Suppressor macrophage treated with lipopolysaccharide for 1 hour (primary cell): ENCODE data around the gene SPSB3.

ENCODE experiments used
- DNase-seq, 3 donors: peaks; one replicate each; pipeline ENCODE4 v3.0.0-alpha.2; 2020 to 2022

Gene SPSB3

GRCh38 chr16:1773703-1774447 is 8.5 kb downstream of the SPSB3 start:
- peak; percentile 35 to 60 (median 53) for DNase-seq

- peak; percentile 88 to 95 (median 93) for DNase-seq
Measured at GRCh38 chr16:1772908-1773702, 9.3 kb downstream of the SPSB3 start, which contains the start of gene MRPS34. Gene MRPS34 (minus strand): TSS chr16:1773134. CDS start chr16:1773119, 15 bp downstream.

DNA sequence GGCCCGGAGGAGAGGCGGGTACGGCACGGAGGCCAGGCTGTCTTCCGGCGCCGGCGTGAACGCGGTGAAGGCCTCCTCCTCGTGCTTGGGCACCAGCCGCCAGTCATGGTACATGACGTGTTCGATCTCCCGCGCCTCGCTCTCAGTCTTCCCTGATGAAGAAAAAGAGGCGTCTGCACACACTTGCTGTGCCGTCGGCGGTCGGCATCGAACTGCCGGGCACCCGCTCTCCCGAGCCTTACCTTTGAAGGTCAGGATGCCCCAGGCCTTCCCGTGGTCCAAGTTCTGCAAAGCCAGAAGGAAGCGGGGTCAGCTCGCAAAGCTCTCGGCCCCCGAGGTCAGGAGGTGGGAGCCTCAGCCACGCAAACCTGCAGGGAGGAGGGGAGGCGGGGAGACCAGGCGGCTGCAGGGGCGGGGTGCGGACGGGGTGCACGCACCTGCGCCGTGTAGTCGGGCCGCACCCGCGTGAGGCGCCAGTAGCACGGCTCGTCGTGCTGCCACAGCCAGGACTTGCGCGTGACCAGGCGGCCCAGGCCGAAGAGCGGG is 9.9 kb downstream of the SPSB3 start, which contains the start of gene EME2:
EME2 (plus strand) TSS at position 449 of the 546 bp plus-strand sequence. CDS start 418 bp downstream, outside the sequence.
- DNase-seq: peak in 2 of 3 donors; percentile 36 to 46

DNA sequence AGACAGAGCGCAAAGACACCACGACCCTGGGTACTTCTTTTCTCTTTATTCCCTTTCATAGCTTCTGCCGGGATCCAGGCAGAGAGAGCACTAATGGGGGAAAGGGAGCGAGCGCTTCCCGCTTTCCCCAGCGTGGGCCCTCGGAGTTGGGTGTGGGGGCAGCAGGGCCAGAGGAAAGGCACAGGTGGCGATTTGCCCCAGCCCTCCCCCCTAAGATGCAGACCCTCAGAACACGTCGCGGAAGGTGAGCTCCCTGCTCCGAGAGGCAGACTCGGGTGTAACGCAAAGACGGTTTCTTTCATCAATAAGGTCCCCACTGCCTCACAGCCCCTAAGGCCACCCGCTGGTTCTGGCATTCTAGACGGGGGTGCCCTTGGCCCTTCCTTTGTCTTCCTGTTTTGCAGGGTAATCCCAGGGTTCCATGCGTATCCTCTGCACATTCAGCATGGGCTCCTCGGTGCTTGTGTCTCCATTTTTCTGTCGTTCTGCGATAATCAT is 10.5 kb downstream of the SPSB3 start:
- peak in 1 of 3 donors; percentile 21 for DNase-seq

- peak; percentile 71 to 91 (median 81) for DNase-seq
Measured at GRCh38 chr16:1771188-1771863, 11.0 kb downstream of the SPSB3 start, which contains the start of gene NME3. Gene NME3 (minus strand): TSS chr16:1771543. CDS start chr16:1771534, 9 bp downstream.

- peak; percentile 38 to 76 (median 46) for DNase-seq
Measured at GRCh38 chr16:1770328-1771187, 11.8 kb downstream of the SPSB3 start.

DNA sequence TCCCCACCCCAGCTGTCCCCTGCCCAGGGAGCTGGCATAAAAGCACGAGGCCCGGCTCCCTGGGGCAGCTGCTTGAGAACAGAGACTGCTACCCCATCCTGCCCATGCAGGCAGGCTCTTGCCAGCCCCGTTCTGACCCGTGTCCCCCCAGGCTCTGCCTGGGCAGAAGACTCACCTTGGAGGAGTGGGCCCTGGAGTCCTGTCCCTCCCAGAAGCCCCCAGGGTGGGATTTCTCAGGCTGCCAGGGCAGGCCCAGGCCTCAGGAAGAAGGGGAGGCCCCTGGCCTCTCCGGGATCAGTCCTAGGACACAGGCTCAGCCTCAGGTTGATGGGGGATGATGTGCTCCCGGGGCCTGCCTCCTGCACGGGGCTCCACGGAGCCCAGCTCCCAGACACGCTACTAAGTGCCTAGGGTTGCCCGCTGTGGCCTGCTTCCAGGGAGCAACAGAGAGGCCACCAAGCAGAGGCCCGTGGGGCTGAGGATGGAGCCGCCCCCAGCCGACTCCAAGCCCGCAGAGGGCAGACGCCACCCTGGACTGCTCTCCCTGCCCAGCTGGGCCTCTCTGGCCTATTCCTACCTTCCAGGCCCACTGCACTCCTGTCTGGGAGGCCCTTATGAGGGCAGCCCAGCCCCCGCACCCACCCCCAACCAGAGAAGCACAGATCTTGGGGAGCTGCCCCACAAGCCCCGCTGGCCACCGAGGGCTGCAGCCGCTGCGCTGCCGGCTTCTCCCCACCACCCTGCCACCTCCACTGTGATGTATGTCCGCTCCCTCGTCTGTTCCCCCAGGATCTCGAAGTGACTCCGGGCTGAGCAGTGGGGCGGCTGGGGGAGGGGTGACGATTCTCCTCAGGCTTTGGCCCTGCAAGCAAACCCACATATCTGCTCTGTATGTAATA is 12.7 kb downstream of the SPSB3 start:
- DNase-seq: no peak

GRCh38 chr16:1768767-1769401 is 13.5 kb downstream of the SPSB3 start:
- DNase-seq: no peak

DNA sequence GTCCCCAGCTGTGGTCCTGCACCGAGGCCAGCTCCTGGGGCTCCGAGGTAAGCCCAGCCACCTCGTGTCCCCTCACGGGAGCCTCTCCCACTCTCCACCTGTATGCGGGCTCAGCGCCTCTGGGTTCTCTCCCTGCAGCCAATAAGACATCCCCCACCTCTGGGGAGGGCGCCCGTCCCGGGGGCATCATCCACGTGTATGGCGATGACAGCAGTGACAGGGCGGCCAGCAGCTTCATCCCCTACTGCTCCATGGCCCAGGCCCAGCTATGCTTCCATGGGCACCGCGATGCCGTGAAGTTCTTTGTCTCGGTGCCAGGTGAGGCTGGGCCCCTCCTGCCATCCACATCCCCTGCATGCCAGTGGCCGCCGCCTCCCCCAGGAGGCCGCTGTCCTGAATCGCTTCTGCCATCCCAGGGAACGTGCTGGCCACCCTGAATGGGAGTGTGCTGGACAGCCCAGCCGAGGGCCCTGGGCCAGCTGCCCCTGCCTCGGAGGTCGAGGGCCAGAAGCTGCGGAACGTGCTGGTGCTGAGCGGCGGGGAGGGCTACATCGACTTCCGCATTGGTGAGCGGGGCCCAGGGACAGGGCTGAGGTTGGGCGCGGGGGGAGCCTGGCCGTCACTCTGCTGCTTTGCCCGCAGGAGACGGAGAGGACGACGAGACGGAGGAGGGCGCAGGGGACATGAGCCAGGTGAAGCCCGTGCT is 14.2 kb downstream of the SPSB3 start:
- no peak for DNase-seq

DNA sequence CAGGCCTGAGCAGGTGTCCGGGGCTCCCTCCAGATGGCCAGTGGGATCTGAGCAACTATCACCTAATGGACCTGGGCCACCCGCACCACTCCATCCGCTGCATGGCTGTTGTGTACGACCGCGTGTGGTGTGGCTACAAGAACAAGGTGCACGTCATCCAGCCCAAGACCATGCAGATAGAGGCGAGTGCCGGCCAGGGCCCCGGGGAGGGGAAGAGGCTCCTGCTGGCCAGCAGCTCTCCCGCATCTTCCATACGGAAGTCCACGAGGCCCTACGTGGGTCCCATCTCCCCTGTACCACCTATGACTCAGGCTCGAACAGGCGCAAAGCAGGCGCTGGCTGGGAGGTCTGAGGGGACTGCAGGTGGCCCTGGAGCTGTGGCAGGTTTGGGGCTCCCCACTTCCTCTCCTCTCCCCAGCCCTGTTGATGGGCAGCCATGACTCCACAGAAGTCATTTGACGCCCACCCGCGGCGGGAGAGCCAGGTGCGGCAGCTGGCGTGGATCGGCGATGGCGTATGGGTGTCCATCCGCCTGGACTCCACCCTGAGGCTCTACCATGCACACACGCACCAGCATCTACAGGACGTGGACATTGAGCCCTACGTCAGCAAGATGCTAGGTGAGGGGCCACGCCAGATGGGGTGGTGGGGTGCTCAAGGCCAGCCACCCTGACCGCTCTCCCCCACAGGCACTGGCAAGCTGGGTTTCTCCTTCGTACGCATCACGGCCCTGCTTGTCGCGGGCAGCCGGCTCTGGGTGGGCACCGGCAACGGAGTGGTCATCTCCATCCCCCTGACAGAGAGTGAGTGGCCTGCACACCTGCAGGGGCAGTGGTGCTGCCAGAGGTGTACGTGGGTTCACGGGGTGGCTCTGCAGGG is 15.0 kb downstream of the SPSB3 start:
- DNase-seq: no peak

DNA sequence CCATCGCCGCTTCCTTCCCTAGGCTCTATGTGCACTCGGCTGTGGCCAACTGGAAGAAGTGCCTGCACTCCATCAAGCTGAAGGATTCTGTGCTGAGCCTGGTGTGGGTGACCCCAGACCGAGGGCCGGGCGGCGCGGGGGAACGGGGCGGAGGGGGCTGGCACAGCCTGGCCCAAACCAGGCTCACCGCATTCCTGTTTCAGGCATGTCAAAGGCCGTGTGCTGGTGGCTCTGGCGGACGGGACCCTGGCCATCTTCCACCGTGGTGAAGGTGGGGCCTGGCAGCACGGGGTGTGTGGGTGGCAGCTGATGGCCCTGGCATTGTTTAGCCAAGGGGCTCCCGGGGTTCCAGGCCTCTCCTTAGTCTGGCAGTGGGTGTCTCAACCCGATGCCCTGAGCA is 15.7 kb downstream of the SPSB3 start:
- no peak for DNase-seq

- DNase-seq: no peak
Measured at GRCh38 chr16:1766231-1766630, 16.1 kb downstream of the SPSB3 start.

DNA sequence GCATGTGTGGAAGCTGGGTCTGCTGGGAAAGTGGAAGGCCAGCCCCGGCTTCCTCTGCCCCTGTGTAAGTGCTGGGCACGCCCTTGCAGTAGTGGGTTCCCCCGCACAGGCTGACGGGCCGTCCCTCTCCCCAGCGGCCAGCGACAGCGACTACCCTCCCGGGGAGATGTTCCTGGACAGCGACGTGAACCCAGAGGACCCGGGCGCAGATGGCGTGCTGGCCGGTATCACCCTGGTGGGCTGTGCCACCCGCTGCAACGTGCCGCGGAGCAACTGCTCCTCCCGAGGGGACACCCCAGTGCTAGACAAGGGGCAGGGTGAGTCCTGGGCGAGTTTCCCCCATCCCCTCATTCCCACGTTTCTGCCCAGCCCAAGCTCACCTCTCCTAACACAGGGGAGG is 16.5 kb downstream of the SPSB3 start:
- DNase-seq: no peak

- DNase-seq: no peak
Measured at GRCh38 chr16:1764971-1765370, 17.4 kb downstream of the SPSB3 start.

GRCh38 chr16:1763521-1764511 is 18.6 kb downstream of the SPSB3 start:
- DNase-seq: peak in 1 of 3 donors; percentile 5

DNA sequence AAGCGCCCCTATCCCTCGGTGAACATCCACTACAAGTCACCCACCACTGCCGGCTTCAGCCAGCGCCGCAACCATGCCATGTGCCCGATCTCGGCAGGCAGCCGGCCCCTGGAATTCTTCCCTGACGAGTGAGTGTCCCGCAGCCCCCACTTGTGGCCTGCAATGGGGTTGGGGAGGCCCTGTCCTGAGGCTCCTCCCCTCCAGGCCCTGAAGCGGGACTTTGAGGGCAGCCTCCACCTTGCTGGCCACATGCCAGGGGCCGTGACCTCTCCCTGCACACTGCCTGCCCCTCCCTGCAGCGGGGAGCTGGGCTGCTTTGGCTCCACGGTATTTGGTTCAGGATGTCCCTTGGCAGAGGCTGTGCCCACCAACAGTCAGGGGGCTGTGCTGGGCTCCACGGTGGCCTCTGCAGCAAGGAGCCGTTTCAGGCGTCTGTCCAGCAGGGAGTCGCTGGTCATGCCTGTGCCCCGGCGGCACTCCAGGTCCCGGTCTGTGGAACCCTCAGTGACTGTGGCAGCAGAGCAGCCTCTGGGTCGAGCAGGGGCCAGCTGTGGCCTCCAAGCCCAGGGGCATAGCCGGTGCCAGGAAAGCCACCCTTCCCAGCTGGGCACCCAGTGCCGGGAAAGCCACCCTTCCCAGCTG is 19.4 kb downstream of the SPSB3 start:
- no peak for DNase-seq
